Endometrial microvascular endothelial cells (primary cell): Measurements from ENCODE around the gene C16orf92. TPM values are rescaled to one million over a fixed set of nuclear protein-coding genes. Genes with fewer than 3 reads are reported as not detected.

Experiments used
- in situ Hi-C: cut with HindIII; loops from 2 replicates; pipeline ENCODE4 v1.10.0; 2017; ENCODE audit warnings: low sequenced_read_pairs, low pct_unique_long_range_greater_than_20kb; ENCODE audit errors: inconsistent ontology term
- total RNA-seq: library from RNA; depleted of rRNA; stranded (reverse); fragments of >200 nt; gene quantifications from one replicate; pipeline ENCODE4 v1.2.3, GENCODE V29; 2015; ENCODE audit errors: inconsistent ontology term

C16orf92 gene
- total RNA-seq, 1 donor from 2014 or later: not detected

DNA sequence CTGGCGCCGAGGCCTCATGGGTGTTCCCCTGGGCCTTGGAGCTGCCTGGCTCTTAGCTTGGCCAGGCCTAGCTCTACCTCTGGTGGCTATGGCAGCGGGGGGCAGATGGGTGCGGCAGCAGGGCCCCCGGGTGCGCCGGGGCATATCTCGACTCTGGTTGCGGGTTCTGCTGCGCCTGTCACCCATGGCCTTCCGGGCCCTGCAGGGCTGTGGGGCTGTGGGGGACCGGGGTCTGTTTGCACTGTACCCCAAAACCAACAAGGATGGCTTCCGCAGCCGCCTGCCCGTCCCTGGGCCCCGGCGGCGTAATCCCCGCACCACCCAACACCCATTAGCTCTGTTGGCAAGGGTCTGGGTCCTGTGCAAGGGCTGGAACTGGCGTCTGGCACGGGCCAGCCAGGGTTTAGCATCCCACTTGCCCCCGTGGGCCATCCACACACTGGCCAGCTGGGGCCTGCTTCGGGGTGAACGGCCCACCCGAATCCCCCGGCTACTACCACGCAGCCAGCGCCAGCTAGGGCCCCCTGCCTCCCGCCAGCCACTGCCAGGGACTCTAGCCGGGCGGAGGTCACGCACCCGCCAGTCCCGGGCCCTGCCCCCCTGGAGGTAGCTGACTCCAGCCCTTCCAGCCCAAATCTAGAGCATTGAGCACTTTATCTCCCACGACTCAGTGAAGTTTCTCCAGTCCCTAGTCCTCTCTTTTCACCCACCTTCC lies 35.5 kb upstream of the C16orf92 start:
- in situ Hi-C loops: no loop called here

DNA sequence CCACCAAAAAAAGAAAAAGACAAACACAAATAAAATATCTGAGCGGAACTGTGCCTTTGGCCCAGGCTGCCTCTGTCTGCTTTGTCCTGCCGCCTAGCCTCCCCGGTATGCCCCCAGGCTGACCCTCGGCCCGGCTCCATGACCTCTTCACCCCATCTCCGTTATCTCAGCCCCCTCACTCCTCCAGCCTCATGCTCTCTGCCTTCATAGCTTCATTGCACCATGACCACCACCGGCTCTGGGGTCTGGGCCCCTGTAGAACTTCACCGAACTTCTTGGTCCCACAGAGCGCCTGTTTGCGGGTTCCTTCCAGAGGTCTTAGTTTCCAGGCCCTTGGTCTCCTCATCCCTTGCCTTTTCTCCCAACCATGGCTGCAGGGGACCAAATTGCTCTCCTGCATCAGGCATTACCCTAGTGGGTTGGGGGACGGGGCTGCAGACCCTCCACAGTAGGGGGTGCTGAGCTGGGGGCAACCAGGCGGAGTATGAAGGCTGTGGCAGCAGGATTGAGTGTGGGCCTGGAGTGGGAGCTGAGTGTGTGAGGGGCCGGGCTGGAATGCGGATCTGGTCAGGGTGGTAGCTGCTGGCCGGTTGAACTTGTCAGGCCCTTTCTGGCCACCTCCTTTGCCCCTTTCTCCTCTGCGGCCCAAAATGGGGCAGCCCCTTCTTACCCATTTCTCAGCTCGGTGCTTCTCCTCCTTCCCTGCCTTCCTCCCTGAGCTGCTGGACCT lies 34.5 kb upstream of the C16orf92 start:
- in situ Hi-C loops: no loop called here

DNA sequence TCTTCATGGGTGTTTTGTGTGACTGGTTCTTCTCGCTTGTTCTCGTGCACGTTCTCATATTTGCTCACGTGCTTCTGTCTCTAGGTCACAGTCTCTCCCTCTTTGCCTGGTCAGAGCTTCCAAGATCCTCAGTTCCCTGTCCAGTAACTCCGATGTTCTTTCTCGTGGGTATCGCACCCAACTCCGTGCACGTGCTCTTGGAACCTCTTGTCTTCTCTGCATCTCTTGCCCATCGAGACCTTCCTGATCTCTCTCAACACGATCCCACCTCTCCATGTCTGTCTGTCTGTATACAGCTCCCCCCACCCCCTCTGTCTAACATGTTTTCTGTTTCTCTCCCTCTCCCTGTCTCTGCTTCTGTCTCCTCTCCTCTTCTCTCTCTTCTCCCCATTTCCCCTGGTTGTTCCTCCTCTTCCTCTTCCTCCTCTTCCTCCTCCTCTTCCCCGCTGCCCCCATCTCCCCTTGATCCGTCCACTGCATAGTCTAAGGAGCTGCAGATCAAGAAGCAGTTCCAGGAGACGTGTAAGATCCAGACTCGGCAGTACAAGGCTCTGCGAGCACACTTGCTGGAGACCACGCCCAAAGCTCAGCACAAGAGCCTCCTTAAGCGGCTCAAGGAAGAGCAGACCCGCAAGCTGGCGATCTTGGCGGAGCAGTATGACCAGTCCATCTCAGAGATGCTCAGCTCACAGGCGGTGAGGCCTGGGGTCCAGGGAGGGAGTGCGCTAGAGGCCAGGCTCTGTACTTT lies 33.7 kb upstream of the C16orf92 start:
- in situ Hi-C loops: no loop called here

DNA sequence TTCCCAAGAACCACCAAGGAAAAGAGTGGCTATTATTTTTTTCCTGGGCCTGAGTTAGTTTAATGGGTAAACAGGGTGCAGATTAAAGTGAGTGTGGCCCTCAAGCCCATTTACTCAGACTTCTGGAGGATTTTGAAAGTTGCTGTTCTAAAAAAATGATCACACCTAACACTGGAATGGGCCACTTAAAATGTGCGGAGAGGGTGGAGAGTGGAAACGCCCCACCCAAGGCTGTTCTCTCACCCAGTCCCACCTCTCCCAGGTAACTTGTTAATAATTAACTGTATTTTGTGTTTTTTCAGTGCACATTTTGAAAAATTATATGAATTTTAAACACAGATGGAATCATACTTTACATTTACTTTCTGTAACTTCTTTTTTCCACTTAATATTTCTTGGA lies 33.0 kb upstream of the C16orf92 start:
- in situ Hi-C loops: no loop called here

DNA sequence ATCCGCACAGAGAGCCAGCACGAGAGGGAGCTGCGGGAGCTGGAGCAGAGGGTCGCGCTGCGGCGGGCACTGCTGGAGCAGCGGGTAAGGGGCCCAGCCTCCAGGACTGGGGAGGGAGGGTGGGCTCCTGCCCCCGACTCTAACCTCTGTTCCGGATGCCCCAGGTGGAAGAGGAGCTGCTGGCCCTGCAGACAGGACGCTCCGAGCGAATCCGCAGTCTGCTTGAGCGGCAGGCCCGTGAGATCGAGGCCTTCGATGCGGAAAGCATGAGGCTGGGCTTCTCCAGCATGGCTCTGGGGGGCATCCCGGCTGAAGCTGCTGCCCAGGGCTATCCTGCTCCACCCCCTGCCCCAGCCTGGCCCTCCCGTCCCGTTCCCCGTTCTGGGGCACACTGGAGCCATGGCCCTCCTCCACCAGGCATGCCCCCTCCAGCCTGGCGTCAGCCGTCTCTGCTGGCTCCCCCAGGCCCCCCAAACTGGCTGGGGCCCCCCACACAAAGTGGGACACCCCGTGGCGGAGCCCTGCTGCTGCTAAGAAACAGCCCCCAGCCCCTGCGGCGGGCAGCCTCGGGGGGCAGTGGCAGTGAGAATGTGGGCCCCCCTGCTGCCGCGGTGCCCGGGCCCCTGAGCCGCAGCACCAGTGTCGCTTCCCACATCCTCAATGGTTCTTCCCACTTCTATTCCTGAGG lies 32.0 kb upstream of the C16orf92 start:
- in situ Hi-C loops: no loop called here

DNA sequence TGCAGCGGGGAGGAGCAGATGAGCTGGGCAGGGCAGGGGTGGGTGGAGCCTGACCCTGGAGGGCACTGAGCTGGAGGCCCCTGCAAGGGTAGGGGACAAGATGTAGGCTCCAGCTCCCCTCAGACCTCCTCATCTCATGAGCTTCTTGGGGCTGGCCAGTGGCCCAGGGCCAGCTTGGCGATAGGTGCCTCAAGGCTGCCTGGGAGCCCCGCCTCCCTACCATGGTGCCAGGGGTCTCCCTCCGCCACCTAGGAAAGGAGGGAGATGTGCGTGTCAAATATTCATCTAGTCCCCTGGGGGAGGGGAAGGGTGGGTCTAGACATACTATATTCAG lies 31.5 kb upstream of the C16orf92 start:
- in situ Hi-C loops: no loop called here

DNA sequence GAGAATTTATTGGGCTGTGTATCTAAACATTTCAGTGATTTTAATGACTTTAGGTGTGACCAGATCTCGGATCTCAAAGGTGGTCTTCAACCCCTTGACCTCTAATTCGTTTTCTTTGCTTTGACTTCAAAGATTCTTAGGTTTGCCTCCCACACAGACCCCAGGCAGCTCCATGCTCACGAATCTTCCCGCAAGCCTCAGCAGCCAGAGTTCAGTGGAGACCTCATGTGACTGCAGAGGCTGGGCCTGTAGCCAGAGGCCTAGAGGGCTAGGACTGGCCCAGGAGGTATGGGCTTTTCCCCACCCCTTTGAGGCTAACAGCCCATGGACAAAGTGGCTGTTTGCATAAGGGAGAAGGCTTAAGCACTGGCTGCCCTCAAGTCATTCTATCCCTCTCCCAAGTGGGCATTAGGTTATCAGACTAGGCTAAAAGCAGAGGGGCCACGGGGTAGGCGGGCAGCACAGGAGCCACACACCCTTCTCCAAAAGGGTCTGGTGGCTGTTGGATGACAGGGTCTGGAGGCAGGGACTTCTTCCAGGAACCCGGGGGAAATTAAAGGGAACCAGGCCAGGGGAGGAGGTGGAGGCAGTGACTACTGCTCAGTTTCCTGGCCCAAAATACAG lies 30.5 kb upstream of the C16orf92 start:
- in situ Hi-C loops: no loop called here

DNA sequence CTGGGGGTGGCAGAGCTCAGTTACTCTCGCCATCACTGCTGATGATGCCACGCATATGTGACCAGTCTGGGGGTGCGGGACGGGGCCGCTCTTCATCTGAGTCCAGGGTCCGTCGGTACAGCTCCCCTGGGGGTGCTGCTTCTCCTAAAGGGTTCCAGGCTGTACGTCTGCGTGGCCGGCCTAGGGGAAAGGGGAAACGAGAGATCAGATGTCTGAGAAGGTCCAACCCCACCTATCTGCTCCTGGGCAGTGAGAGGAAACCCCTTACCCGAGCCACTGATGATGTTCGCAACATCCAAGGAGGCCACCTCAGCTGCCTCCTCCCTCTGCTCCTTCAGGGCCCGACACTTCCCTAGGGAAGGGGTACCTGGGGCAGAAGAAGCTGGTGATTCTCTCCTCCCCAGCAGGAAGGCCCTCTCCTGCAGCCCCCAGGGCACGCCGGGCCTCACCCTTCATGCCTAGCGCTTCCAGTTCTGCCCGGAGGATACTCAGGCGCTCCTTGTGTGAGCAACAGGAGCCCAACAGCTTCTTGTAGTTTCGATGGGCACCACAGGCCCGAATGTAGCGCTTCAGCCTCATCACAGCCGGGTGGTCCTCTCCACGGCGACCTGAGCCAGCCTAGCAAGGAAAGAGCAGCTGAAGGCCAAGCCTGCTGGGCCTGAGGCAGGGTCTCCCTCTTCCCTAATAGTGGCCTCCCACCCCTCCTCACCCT lies 29.7 kb upstream of the C16orf92 start:
- in situ Hi-C loops: no loop called here

DNA sequence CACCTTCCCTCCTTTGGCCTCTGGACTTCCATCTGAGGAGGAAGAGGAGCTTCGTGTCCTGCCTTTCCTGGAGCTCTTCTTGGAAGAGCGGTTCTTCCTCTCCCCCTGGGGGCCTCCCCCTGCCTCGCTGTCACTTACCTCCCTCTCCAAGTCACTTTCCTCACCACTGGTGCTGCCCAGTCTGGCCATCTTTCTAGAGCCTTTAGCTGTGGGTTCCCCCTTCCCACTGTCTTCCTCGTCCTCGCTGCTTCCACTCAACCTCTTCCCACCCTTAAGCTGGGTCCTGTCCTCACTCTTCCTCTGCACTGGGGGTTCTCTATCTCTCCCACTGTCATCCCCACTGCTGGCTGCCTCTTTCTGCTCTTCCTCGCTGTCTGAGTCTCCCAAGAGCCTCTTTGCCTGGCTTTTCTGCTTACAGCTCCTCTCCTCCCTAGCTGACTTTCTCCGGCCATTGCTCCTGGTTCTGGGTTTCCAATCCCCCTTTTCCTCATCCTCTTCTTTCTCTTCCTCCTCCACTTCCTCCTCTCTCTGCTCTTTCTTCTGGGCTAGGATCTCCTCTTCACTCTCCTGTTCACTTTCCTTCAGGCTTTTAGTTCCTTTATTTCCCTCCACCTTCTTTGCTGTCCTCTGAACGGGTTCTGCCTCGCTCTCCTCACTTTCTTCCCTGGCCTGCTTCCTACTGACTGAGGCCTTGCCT lies 28.9 kb upstream of the C16orf92 start:
- in situ Hi-C loops: no loop called here

DNA sequence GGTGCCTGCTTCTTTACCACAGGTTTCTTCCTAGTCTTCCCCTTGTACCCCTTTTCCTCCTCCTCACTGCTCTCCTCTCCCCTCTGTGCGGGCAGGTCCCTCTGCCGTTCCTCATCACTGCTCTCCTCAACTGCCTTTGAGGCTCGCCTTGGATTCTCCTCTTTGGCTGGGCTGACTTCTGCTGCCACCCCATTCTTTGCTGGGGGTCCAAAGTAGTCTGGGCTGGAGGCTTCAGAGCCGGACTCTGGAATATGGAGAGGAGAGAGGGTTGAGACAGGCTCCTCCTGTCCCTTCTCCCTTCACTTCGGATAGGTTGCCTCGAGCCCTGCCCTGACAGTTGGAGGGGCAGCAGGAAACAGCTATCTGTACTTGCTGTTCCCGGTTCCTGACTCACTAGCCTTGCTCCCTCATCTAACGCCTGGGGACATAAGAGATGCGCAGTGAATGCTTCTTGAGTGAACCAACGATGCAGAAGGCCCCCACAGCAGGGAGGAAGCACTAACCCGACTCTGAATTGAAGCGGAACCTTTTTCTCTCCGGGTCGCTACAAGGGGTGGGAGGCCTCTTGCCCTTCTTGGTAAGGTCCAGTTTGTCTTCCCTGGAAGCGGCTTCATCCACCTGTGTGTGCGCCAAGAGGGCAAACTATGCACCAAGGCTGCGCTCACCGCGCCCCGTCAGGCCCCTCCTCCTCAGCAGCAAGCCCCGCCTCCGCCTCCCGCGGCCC lies 28.2 kb upstream of the C16orf92 start:
- in situ Hi-C loops: no loop called here

DNA sequence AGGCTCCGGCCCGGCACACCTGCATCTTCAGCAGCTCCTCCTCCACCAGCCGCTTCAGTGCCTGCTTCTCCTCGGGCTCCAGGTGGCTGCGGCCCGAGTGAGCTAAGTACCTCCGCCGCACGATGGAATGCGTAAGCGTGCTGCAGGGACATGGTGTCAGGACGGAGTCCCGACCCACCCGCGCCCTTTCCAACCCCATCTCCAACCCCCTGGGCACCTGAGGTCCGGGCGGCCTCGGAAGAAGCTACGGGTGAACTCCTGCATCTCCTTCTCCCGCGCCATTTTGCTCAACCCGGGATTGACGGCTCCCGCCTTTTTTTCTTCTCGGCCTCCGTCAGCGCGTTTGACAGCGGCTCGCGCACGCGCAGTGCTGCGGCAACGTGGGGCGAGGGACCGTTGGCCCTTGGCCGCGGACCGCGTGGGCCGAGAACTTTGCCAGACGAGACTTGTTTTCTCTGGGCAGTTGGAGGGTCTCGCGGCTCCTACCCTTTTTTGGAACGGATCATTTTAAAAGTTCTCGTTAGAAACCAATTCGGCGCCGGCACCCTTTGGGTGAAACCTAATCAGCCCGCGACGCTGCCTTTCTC lies 27.6 kb upstream of the C16orf92 start, which contains the start of gene HIRIP3:
Gene HIRIP3 (minus strand): TSS at position 294 of the 587 bp plus-strand sequence. CDS start 12 bp downstream, at position 282.
- in situ Hi-C loops: no loop called here

DNA sequence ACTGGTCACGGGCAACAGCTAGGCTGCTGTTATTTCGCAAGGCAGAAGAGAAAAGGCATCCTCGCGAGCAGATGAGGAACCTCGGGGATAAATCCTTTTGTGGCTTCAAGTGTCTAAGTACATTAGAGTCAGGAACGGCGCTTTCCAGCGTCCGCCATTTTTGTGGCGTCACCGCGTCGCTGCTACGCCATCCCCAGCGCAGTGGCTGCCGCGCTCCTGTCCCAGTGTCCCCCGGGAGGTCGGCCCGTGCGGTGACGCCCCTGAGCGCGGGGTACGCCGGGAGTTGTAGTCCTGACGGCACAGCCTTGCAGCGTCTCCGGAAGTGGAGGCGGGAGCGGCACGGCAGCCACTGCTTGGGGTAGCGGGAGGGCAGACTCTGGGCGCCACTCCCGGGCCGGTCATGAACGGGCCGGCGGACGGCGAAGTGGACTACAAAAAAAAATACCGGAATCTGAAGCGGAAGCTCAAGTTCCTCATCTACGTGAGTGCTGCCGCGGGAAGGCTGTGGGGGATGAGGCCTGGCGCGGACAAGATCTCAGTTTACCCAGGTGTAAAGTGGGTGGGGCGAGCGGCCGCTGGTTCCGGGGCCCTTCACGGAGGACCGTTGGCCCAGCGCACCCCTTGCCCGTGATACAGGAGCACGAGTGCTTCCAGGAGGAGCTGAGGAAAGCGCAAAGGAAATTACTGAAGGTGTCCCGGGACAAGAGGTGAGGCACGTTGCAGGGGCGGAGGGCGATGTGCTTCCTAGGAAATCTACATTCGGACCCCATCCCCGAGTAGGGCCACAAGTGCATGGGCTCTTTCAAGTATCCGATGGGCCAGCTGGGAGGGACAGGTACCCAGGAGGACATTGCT lies 26.9 kb upstream of the C16orf92 start, which contains the start of gene INO80E:
Gene INO80E (plus strand): TSS at position 331 of the 855 bp plus-strand sequence. CDS start 70 bp downstream, at position 401.
- in situ Hi-C loops: no loop called here

DNA sequence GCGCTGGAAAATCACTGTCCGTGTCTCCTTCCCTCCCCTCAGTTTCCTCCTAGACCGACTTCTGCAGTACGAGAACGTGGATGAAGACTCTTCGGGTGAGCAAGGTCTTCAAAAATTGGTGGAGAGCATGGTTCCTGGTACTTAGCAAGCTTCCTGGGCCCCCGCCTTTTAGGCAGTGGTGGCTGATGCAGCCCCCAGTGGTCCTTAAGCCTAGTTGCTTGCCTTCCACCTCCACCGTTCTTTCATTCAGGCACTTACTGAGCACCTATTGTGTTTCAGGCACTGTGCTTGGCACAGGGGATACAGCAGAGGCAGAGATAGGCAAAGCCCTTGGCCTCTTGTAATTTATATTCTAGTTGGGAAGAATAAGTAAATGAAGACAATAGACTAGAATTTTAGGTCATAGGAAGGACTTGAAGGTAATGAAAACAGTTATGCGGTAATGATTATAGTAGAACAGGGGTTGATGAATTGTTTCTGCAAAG lies 26.2 kb upstream of the C16orf92 start:
- in situ Hi-C loops: no loop called here

DNA sequence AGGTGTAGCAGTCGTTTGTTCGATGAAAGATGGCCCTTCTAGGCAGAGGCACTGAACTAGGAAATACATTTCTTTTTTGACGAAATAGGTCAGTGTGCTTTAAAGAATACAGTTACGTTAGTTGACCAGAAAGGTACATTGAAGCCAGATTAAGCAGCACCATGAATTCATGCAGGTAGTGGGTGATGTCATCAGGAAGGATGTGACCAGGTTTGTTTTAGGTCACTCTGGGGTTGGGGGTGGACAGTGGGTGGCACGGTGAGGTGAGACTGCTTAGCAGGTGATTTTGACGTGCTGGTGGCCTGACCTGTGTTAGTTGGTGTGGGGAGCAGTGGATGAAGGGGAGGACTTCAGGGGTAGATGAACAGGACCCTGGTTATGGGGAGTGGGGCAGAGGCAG lies 23.4 kb upstream of the C16orf92 start:
- in situ Hi-C loops: no loop called here

DNA sequence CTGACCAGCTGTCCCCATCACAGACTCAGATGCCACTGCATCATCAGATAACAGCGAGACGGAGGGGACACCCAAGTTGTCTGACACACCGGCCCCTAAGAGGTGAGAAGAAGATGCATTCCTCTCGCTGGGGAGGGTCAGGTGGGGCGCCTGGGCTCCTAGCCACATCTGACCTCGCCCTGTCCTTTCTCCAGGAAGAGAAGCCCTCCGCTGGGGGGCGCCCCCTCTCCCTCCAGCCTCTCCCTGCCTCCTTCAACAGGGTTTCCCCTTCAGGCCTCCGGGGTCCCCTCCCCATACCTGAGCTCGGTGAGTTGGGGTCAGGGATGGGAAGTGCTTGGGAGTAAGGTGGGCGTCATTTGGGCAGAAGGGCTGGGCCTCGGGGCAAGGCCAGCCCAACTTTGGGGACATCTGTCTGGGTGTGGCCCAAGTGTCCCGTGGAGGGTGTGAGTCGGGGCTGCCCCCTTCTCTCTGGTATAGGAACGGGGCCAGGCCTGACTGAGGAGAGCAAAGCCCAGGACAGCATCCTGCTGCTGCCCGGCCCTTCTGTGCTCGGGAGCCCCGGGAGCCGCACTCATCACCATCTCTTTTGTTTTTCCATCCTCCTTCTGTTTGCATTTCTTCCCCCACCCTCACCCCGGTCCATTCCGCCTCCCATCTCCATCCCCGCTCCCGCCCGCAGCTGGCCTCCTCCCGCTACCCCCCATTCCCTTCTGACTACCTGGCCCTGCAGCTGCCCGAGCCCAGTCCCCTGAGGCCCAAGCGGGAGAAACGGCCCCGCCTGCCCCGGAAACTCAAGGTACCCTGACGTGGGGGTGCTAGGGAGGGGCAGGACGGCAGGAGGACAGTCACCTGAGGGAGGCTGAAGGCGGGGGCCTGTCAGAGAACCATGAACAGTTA lies 22.0 kb upstream of the C16orf92 start:
- in situ Hi-C loops: no loop called here
